Measurements from ENCODE around the gene LACC1.
A peak's percentile ranks its signal among the peaks of the same experiment; 100 is the strongest.

The LACC1 gene

GRCh38 chr13:43872181-43872580 is 7.5 kb upstream of the LACC1 start:
- no peak overlapping the region for H3K4me3 ChIP-seq (ENCODE audit: low read depth, low read length)
- no peak overlapping the region for H3K23ac ChIP-seq (ENCODE audit: low read length)
- no peak overlapping the region for H4K8ac ChIP-seq (ENCODE audit: low read depth, low read length)
- H3K4me2 ChIP-seq (ENCODE audit: low read length): no peak overlapping the region
- no peak overlapping the region for H2AFZ ChIP-seq (ENCODE audit: insufficient read depth, low read length, poor library complexity)
- WGBS (ENCODE audit: extremely low coverage, insufficient coverage, insufficient read length): no CpG with 5 or more reads among the region's 1 CpG
- H3K18ac ChIP-seq (ENCODE audit: low read length): no peak overlapping the region
- no peaks in the 10 kb centered on the region for H3K4me1 ChIP-seq (ENCODE audit: control insufficient read depth in 1 of 2, insufficient read depth in 2 of 2, low read length in 2 of 2)
- H2BK5ac ChIP-seq (ENCODE audit: low read depth, low read length, poor library complexity): no peak overlapping the region
- H3K27ac ChIP-seq (ENCODE audit: low read depth, low read length): no peak overlapping the region
- no peak overlapping the region for H2BK120ac ChIP-seq (ENCODE audit: insufficient read depth, low read length, poor library complexity)
- no peaks in the 10 kb centered on the region for H3K36me3 ChIP-seq (ENCODE audit: control insufficient read depth in 1 of 2, insufficient read depth in 2 of 2, low read length in 2 of 2)
- no peaks in the 10 kb centered on the region for H3K79me2 ChIP-seq (ENCODE audit: control insufficient read depth, insufficient read depth, low read length, poor library complexity)
- no peak overlapping the region for H4K12ac ChIP-seq (ENCODE audit: low read depth, low read length)
- no peak overlapping the region for H3K9ac ChIP-seq (ENCODE audit: low read length)
- H3K27me3 ChIP-seq (ENCODE audit: insufficient read depth, low read length): no peaks in the 10 kb centered on the region
- no peaks in the 10 kb centered on the region for H3K79me1 ChIP-seq (ENCODE audit: low read length)
- H3K9me3 ChIP-seq (ENCODE audit: insufficient read depth, low read depth, low read length): no peaks in the 10 kb centered on the region
- H2AK5ac ChIP-seq (ENCODE audit: low read length): no peak overlapping the region
- H4K91ac ChIP-seq (ENCODE audit: low read depth, low read length): no peak overlapping the region
- no peak overlapping the region for H3K4ac ChIP-seq (ENCODE audit: low read depth, low read length)
- DNase-seq: no peak
- no peak overlapping the region for H3K14ac ChIP-seq (ENCODE audit: low read length)
- no peak overlapping the region for H2BK12ac ChIP-seq (ENCODE audit: low read length)

GRCh38 chr13:43874504-43875092 is 5.1 kb upstream of the LACC1 start:
- H3K18ac ChIP-seq (ENCODE audit: low read length): no peak overlapping the region
- no peaks in the 10 kb centered on the region for H3K36me3 ChIP-seq (ENCODE audit: control insufficient read depth in 1 of 2, insufficient read depth in 2 of 2, low read length in 2 of 2)
- no peak overlapping the region for H3K4me3 ChIP-seq (ENCODE audit: low read depth, low read length)
- no peak overlapping the region for H4K12ac ChIP-seq (ENCODE audit: low read depth, low read length)
- DNase-seq: peak in 1 of 2 donors; percentile 65
- H3K79me2 ChIP-seq (ENCODE audit: control insufficient read depth, insufficient read depth, low read length, poor library complexity): peaks cover 6% of the 10 kb centered on the region
- H3K27me3 ChIP-seq (ENCODE audit: insufficient read depth, low read length): no peaks in the 10 kb centered on the region
- no peaks in the 10 kb centered on the region for H3K9me3 ChIP-seq (ENCODE audit: insufficient read depth, low read depth, low read length)
- no peak overlapping the region for H3K4me2 ChIP-seq (ENCODE audit: low read length)
- H3K23ac ChIP-seq (ENCODE audit: low read length): no peak overlapping the region
- no CpG with 5 or more reads among the region's 2 CpGs for WGBS (ENCODE audit: extremely low coverage, insufficient coverage, insufficient read length)
- H4K8ac ChIP-seq (ENCODE audit: low read depth, low read length): no peak overlapping the region
- no peak overlapping the region for H3K4ac ChIP-seq (ENCODE audit: low read depth, low read length)
- no peak overlapping the region for H2BK5ac ChIP-seq (ENCODE audit: low read depth, low read length, poor library complexity)
- no peak overlapping the region for H2BK12ac ChIP-seq (ENCODE audit: low read length)
- no peak overlapping the region for H3K14ac ChIP-seq (ENCODE audit: low read length)
- H3K27ac ChIP-seq (ENCODE audit: low read depth, low read length): no peak overlapping the region
- no peak overlapping the region for H2BK120ac ChIP-seq (ENCODE audit: insufficient read depth, low read length, poor library complexity)
- H2AFZ ChIP-seq (ENCODE audit: insufficient read depth, low read length, poor library complexity): no peak overlapping the region
- H3K4me1 ChIP-seq (ENCODE audit: control insufficient read depth in 1 of 2, insufficient read depth in 2 of 2, low read length in 2 of 2): no peaks in the 10 kb centered on the region
- H3K9ac ChIP-seq (ENCODE audit: low read length): no peak overlapping the region
- H2AK5ac ChIP-seq (ENCODE audit: low read length): no peak overlapping the region
- no peak overlapping the region for H4K91ac ChIP-seq (ENCODE audit: low read depth, low read length)
- peaks cover 10% of the 10 kb centered on the region for H3K79me1 ChIP-seq (ENCODE audit: low read length)

- Histone ChIP-seq H3K9ac (ENCODE audit: low read length) (no peak overlapping the region), H4K12ac (ENCODE audit: low read depth, low read length) (no peak overlapping the region), H2AFZ (ENCODE audit: insufficient read depth, low read length, poor library complexity) (no peak overlapping the region), H3K27me3 (ENCODE audit: insufficient read depth, low read length) (no peaks in the 10 kb centered on the region), H2BK12ac (ENCODE audit: low read length) (no peak overlapping the region), H3K4me3 (ENCODE audit: low read depth, low read length) (no peak overlapping the region), H3K9me3 (ENCODE audit: insufficient read depth, low read depth, low read length) (no peaks in the 10 kb centered on the region), H4K8ac (ENCODE audit: low read depth, low read length) (no peak overlapping the region), H3K4ac (ENCODE audit: low read depth, low read length) (no peak overlapping the region), H2AK5ac (ENCODE audit: low read length) (no peak overlapping the region), H3K14ac (ENCODE audit: low read length) (no peak overlapping the region), H3K27ac (ENCODE audit: low read depth, low read length) (no peak overlapping the region), H3K4me2 (ENCODE audit: low read length) (no peak overlapping the region), H3K23ac (ENCODE audit: low read length) (no peak overlapping the region), H2BK5ac (ENCODE audit: low read depth, low read length, poor library complexity) (no peak overlapping the region), H4K91ac (ENCODE audit: low read depth, low read length) (no peak overlapping the region), H3K79me1 (ENCODE audit: low read length) (peaks cover 15% of the 10 kb centered on the region), H3K79me2 (ENCODE audit: control insufficient read depth, insufficient read depth, low read length, poor library complexity) (peaks cover 10% of the 10 kb centered on the region), H3K18ac (ENCODE audit: low read length) (no peak overlapping the region), H3K36me3 (ENCODE audit: control insufficient read depth in 1 of 2, insufficient read depth in 2 of 2, low read length in 2 of 2) (no peaks in the 10 kb centered on the region), H2BK120ac (ENCODE audit: insufficient read depth, low read length, poor library complexity) (no peak overlapping the region), H3K4me1 (ENCODE audit: control insufficient read depth in 1 of 2, insufficient read depth in 2 of 2, low read length in 2 of 2) (peaks cover 5 to 6% of the 10 kb centered on the region in 2 experiments)
- WGBS (ENCODE audit: extremely low coverage, insufficient coverage, insufficient read length): no CpG with 5 or more reads among the region's 2 CpGs
- DNase-seq: no peak
These were observed 3.3 kb upstream of the LACC1 start for GRCh38 chr13:43876366-43876765.

- Histone ChIP-seq H3K4me2 (ENCODE audit: low read length) (no peak overlapping the region), H4K91ac (ENCODE audit: low read depth, low read length) (no peak overlapping the region), H2AK5ac (ENCODE audit: low read length) (no peak overlapping the region), H4K8ac (ENCODE audit: low read depth, low read length) (no peak overlapping the region), H2BK5ac (ENCODE audit: low read depth, low read length, poor library complexity) (no peak overlapping the region), H3K36me3 (ENCODE audit: control insufficient read depth in 1 of 2, insufficient read depth in 2 of 2, low read length in 2 of 2) (no peaks in the 10 kb centered on the region), H2AFZ (ENCODE audit: insufficient read depth, low read length, poor library complexity) (no peak overlapping the region), H3K23ac (ENCODE audit: low read length) (no peak overlapping the region), H3K9ac (ENCODE audit: low read length) (no peak overlapping the region), H3K27me3 (ENCODE audit: insufficient read depth, low read length) (no peaks in the 10 kb centered on the region), H3K9me3 (ENCODE audit: insufficient read depth, low read depth, low read length) (no peaks in the 10 kb centered on the region), H3K18ac (ENCODE audit: low read length) (no peak overlapping the region), H3K4me1 (ENCODE audit: control insufficient read depth in 1 of 2, insufficient read depth in 2 of 2, low read length in 2 of 2) (peaks cover 5 to 6% of the 10 kb centered on the region in 2 experiments), H3K4ac (ENCODE audit: low read depth, low read length) (no peak overlapping the region), H3K79me1 (ENCODE audit: low read length) (peaks cover 15% of the 10 kb centered on the region), H3K27ac (ENCODE audit: low read depth, low read length) (no peak overlapping the region), H3K4me3 (ENCODE audit: low read depth, low read length) (no peak overlapping the region), H3K14ac (ENCODE audit: low read length) (no peak overlapping the region), H3K79me2 (ENCODE audit: control insufficient read depth, insufficient read depth, low read length, poor library complexity) (peaks cover 10% of the 10 kb centered on the region), H4K12ac (ENCODE audit: low read depth, low read length) (no peak overlapping the region), H2BK12ac (ENCODE audit: low read length) (no peak overlapping the region), H2BK120ac (ENCODE audit: insufficient read depth, low read length, poor library complexity) (no peak overlapping the region)
- no peak for DNase-seq
These were observed 2.4 kb upstream of the LACC1 start for GRCh38 chr13:43877326-43877725.

Measured in trophoblast cell (in vitro differentiated cells and primary cell).